Right lobe of liver (tissue), 6 donors: ENCODE data around the gene BEST1. TPM values are rescaled to one million over a fixed set of nuclear protein-coding genes. Genes with fewer than 3 reads are reported as not detected.

ENCODE experiments used
- ATAC-seq, 4 donors: fragments of 200-7000 bp; cut with Tn5 transposase; one replicate each; pipeline ENCODE4 v1.9.1; 2020; ENCODE audit warnings: mild to moderate bottlenecking in 4 of 4, moderate library complexity in 4 of 4
- DNase-seq, 3 donors: peaks; one replicate each; pipeline ENCODE4 v3.0.0-alpha.2; 2020
- H3K27ac ChIP-seq, 3 donors: fragments of 200-600 bp; one replicate each; pipeline ENCODE4 v1.8.0; 2022
- H3K27me3 ChIP-seq, 2 donors: fragments of 200-600 bp; one replicate each; pipeline ENCODE4 v1.8.0; 2022
- H3K36me3 ChIP-seq, 4 donors: fragments of 200-600 bp; sonication (generic) in 1 of 4; one replicate each; pipeline versions ENCODE4 v1.5.1 to v1.8.0; 2017 to 2022; ENCODE audit warnings: control low read depth in 1 of 4
- H3K4me1 ChIP-seq, 4 donors: fragments of 200-600 bp; sonication (generic) in 1 of 4; one replicate each; pipeline versions ENCODE4 v1.5.1 to v1.8.0; 2017 to 2022; ENCODE audit warnings: control low read depth in 1 of 4
- H3K4me3 ChIP-seq, 3 donors: fragments of 200-600 bp; one replicate each; pipeline ENCODE4 v1.8.0; 2022
- H3K9me3 ChIP-seq, 4 donors: fragments of 200-600 bp; sonication (generic) in 1 of 4; one replicate each; pipeline versions ENCODE4 v1.5.1 to v1.8.0; 2017 to 2022; ENCODE audit warnings: control low read depth in 1 of 4
- CTCF ChIP-seq, 4 donors: fragments of 200-600 bp in 3 of 4; fragments of 450-650 bp in 1 of 4; IDR thresholded peaks; one replicate each; pipeline versions ENCODE4 v1.5.1 to v1.8.0; 2016 to 2022; ENCODE audit warnings: antibody characterized with exemption in 4 of 4, mild to moderate bottlenecking in 2 of 4
- POLR2A ChIP-seq: fragments of 450-650 bp; IDR thresholded peaks from one replicate; pipeline ENCODE4 v1.6.1; 2017; ENCODE audit warnings: antibody characterized with exemption, mild to moderate bottlenecking
- WGBS: methylation state at CpG from one replicate; pipeline ENCODE4 v1.1.6; 2018; ENCODE audit warnings: low coverage, low lambda C conversion rate; ENCODE audit not compliant: insufficient coverage; ENCODE audit errors: missing lambda C conversion rate; 5-methylcytosine and 5-hydroxymethylcytosine counted together
- intact Hi-C, 2 donors: fragments of 100-400 bp; cut with DNase I; formaldehyde crosslinking; loops; one replicate each; pipeline versions ENCODE4 v1.11.2 to v1.14.1; 2022
- total RNA-seq, 6 experiments: library from RNA; depleted of rRNA in 2 of 6; stranded (reverse); fragments of >200 nt in 2 of 6; fragmentation: NEBNext Ultra II Directional in 3 of 6; extraction: Animal tissue kit (Norgen Biotek cat#: 25700) in 3 of 6; gene quantifications; one replicate each; pipeline versions ENCODE4 v1.1.0 to v1.2.4, GENCODE V29; 2016 to 2023
- donor health status: DM: no; HTN: yes; CAD: no.
- donor health status: DM: no; HTN: no; CAD: no.
- donor health status: DM: no; HTN: no; CAD: no.
- donor health status: DM: no; HTN: yes; CAD: no.
- donor health status: DM: no; HTN: yes; CAD: no.

BEST1 gene
- total RNA-seq, 6 experiments from 2014 or later = 0.55 to 2.3 (median 0.91) TPM

- H3K4me1 ChIP-seq = peaks cover 0 to 90% (median 38%) of the 10 kb centered on the region in 4 donors
Observed at GRCh38 chr11:61976420-61976800, 26.3 kb downstream of the BEST1 start.

GRCh38 chr11:61976813-61977475 is 26.8 kb downstream of the BEST1 start:
- Histone ChIP-seq H3K27ac (peak overlapping the region; percentile 79 to 93 (median 89)), H3K4me1 (peaks cover 0 to 91% (median 37%) of the 10 kb centered on the region in 4 donors), H3K36me3 (no peaks in the 10 kb centered on the region), H3K9me3 (no peaks in the 10 kb centered on the region), H3K4me3 (peak overlapping the region; percentile 31 to 60 (median 56)), H3K27me3 (no peaks in the 10 kb centered on the region)
- ATAC-seq (no peak), DNase-seq (peak in 1 of 3 donors; percentile 45)
- intact Hi-C loops = no loop called here
- TF ChIP-seq CTCF (IDR thresholded peaks at IDR 0.05) (no peak), POLR2A (no peak)
- WGBS = 0% methylated on average over 1 of the region's 7 CpGs

More at GRCh38 chr11:61976420-61976800, 26.3 kb downstream of the BEST1 start:
- no peaks in the 10 kb centered on the region for H3K36me3 ChIP-seq
- DNase-seq (no peak), ATAC-seq (no peak)
- TF ChIP-seq CTCF (IDR thresholded peaks at IDR 0.05) = peak in 1 of 4 donors; percentile 2
- no peak for TF ChIP-seq POLR2A
- intact Hi-C loops = no loop called here
- H3K9me3 ChIP-seq = no peaks in the 10 kb centered on the region
- no peaks in the 10 kb centered on the region for H3K27me3 ChIP-seq
- WGBS = 37% methylated on average over 2 of the region's 8 CpGs
- H3K27ac ChIP-seq = peak overlapping the region; percentile 79 to 93 (median 89)
- peak overlapping the region; percentile 31 to 60 (median 56) for H3K4me3 ChIP-seq

- Histone ChIP-seq H3K4me1 (peaks cover 0 to 90% (median 33%) of the 10 kb centered on the region in 4 donors), H3K27me3 (no peaks in the 10 kb centered on the region), H3K36me3 (no peaks in the 10 kb centered on the region), H3K4me3 (no peak overlapping the region), H3K9me3 (no peaks in the 10 kb centered on the region), H3K27ac (peak overlapping the region in 2 of 3 donors; percentile 4 to 34)
- TF ChIP-seq CTCF (IDR thresholded peaks at IDR 0.05) (no peak), POLR2A (no peak)
- WGBS = 42% methylated on average over 8 of the region's 17 CpGs
- ATAC-seq (no peak), DNase-seq (peak in 1 of 3 donors; percentile 46)
- intact Hi-C loops = no loop called here
Observed at GRCh38 chr11:61978703-61979661, 28.8 kb downstream of the BEST1 start.

GRCh38 chr11:61980783-61981541 is 30.8 kb downstream of the BEST1 start:
- H3K4me3 ChIP-seq = no peak overlapping the region
- peak; percentile 44 to 77 (median 56) for ATAC-seq
- no peaks in the 10 kb centered on the region for H3K27me3 ChIP-seq
- H3K9me3 ChIP-seq = no peaks in the 10 kb centered on the region
- intact Hi-C loops = no loop called here
- TF ChIP-seq CTCF (IDR thresholded peaks at IDR 0.05) (no peak), POLR2A (no peak)
- WGBS = 23% methylated on average over 6 of the region's 10 CpGs
- no peaks in the 10 kb centered on the region for H3K36me3 ChIP-seq
- H3K27ac ChIP-seq = peak overlapping the region in 2 of 3 donors; percentile 1 to 52
- peak; percentile 65 to 84 (median 82) for DNase-seq
- peaks cover 0 to 79% (median 28%) of the 10 kb centered on the region in 4 donors for H3K4me1 ChIP-seq
